Activated T-helper 9 cell treated with anti-CD3 and anti-CD28 coated beads, Interleukin-2, amount 50 U/mL, for 16 hours (primary cell): ENCODE measurements around the gene SLC18B1.
A peak's percentile ranks its signal among the peaks of the same experiment; 100 is the strongest.
"Not testable (repeated sequence)": the region's sequence is repeated elsewhere in the genome, so short reads cannot be mapped to it uniquely, and the experiment has no call there.

Experiments
- DNase-seq: peaks from one replicate; pipeline ENCODE4 v3.0.0-alpha.2; 2020; ENCODE audit warnings: low read depth

SLC18B1 gene

DNA sequence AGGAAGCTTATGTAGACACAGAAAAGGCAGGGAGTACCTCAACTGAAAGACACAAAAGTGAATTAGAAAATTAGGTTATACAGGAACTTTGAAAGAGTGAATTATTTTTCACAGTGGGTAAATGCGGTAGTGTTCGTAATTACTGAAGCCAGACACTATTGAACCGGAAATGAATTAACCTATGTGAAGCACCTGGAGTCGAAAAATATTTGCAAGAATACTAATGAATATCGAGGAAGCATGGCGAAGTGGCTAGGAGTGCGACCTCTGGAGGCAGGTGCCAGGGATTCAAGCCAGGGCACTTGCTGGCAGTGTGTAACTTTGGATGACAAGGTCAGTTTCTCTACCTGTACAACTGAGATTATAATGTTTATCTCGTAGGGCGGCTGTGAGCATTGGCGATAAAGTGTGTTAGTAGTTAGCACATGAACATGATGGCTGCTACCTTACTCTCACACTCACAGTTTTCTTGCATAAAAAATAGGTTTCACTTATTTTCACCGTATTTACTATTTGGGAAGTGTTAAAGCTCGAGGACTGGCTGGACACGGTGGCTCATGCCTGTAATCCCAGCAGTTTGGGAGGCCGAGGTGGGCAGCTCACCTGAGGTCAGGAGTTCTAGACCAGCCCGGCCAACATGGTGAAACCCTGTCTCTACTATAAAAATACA, 567 bp upstream of the SLC18B1 start:
- peak; percentile 58 for DNase-seq

DNA sequence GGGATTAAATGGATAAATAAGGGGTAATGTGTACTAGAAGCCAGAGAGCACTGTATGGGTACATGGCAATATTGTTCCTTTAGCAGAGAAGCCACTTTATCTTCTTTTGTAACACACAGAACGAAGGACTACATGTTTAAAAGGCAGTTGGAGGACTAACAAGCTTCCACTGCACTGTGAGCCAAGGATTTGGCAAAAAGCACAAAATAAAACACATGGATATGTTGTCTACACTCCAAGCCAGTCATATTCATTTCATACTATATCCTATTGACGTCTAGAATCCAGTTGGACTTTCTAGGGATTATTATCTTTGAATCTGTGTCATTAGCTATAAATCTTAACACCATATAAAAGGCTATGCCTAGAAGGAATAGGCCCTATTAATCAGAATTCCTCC, 3.0 kb downstream of the SLC18B1 start:
- no peak for DNase-seq

DNA sequence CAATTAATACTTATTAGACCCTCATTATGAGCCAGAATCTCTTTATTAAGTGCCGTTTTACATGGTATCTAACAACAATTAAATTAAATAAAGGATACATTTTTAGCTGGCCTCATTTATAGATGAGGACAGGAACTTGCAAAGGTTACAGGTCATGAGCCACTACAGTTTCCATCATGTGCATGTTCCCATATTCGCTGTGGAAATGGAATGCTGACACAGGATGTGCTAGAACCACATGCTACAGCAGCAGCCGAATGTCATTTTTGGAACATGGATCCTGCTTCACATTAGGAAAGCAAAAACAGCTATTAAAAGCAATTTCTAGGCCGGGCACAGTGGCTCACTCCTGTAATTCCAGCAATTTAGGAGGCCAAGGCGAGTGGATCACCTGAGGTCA, 5.9 kb downstream of the SLC18B1 start:
- no peak for DNase-seq

DNA sequence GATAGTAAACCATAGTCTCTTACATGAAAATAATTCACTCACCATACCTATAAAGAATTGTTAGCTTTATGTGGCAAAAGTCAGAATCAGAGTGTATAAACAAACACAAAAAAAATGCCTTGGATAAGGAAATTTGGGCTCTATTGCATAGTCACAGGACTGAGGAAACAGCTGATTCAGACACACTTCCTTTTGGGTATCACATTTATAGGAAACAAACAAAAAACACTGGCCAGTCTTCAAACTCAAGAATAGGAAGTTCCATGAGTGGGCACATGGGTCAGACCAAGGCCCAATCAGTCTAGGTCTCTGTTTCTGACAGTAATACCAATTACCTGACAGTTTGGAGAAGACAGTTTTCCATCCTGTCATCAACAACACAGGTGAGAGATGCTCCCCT, 8.0 kb downstream of the SLC18B1 start:
- no peak for DNase-seq

DNA sequence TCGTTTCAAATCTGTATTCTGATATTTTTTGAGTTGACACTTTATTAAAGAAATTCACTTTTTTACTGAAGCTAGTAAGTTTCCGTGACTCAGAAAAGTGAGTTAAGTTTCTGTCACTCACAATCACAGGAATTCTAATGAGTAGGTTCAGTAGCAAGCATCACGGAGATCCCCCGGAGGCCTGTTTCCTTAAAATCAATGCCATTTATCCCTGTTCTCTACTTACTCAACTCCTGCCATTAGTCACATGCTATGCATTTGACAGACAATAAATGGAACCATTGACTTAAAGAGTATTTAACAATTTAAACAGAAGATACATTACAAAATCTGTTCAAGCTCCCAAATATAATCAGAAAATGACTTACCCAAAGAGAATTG, 9.1 kb downstream of the SLC18B1 start:
- no peak for DNase-seq

DNA sequence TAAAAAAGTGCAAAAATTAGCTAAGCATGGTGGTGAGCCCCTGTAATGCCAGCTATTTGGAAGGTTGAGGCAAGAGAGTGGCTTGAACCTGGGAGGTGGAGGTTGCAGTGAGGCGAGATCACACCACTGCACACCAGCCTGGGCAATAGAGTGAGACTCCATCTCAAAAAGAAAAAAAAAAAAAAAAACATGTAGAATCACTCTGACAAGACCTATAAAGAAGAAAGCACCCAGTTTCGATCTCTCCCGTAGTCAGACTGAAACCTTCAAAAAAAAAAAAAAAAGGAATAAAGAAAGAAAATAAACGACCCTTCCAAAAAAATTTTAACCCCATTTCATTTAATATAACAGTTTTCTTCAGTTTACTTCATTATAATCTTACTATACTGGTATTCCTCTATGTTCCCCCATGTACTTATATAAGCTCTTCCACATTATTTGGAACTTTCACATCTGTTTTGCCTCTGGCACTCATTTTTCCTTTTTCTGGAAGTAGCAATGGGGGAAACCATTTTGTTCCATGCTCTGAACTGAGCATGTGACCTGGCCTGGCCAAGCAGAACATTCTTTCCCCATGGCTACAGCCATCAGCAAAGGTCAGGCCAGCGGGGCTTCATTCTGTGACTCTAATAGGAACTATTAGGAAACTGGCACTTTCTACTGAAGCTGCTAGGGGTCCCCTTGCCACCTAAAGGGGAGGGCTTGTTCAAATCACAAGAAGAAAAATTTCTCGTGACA, 9.6 kb downstream of the SLC18B1 start:
- DNase-seq: no peak

DNA sequence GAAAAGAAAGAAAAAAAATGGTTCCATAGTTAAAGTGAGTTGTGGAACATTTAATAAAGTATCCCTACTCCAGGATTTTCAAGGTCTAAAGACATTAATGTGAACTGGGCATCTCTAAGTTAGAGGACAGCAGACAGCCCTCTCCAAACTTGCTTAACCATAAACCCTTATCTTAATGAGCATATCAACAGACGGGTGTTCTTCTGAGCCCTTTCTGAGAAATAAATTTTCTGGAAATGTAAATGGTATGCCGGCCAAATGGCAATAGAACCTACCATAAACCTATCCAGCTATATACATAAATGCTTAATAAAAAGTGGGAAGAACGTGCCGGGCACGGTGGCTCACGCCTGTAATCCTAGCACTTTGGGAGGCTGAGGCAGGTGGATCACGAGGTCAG, 12.5 kb downstream of the SLC18B1 start:
- no peak for DNase-seq

DNA sequence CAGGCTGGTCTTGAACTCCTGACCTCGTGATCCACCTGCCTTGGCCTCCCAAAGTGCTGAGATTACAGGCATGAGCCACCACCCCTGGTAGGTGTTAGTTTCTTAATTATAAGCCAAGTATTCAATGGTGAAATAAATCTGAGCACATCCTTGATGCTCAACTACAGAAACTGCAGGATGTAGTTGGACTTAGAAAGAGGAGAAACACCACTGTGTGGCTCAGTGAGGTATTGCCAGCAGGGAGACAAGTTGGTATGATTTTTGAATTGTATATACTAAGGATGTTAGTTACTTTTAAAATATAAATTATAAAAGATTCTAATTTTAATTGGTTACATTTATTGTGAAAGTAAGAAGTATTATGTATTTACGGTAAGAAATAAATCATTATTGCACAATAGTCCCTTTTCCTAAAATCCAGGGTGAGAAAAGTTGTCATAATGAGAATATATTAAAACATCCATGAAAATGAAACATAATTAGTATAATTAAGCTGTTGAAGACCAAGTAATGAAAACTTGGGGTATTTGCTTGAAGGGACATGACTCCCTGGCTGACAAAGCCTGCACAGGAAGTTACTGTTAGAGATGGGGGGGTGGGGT, 17.6 kb downstream of the SLC18B1 start:
- no peak for DNase-seq

DNA sequence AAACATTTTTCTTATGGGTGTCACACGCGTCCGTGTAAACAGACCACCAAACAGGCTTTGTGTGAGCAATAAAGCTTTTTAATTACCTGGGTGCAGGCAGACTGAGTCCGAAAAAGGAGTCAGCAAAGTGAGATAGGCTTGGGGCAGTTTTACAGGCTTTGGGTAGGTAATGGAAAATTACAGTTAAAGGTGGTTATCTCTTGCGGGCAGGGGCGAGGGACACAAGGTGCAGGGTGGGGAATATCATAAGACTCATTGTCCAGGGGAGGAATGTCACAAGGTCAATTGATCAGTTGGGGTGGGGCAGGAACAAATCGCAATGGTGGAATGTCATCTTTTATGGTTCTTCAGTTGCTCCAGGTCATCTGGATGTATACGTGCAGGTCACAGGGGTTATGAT, 20.6 kb downstream of the SLC18B1 start:
- not testable (repeated sequence) for DNase-seq

DNA sequence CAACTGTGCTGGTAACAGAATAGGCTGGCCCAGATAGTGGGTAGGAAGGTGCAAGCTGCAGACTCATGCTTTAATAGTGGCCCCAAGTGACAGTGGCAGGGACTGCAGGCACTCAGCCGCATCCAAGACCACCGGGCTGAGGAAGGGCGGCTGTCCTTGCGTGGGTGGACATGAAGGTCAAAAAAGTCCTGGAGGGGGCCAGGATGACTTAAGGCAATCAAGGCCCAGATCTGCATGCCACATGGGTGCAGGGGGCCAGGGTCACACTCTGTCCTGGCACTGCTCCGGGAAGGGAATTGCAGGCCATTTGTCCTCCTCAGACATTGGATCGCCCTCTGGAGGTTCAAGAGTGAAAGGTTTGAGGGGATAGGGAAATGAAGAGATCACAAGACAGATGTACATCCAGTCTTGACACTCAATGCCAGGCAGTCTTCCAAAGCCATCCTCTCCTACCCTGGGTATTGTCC, 30.4 kb downstream of the SLC18B1 start:
- DNase-seq: no peak

DNA sequence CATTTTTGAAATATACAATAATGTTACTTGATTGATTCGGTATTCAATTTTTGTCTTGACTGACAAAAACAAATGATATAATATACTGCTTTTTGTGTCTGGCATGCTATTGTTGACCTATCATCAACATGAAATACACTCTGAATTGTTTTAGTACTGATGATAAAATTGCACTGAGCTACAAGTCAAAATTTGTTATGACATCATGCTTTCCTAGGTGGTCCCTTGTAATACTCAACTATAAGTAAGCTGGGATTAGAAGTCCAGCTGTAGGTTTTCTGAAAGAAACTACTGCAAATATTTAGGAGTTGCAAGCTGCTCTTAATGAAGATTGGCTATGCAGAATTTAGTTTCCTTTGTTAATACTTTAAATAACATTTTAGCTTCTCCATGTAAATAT, 32.9 kb downstream of the SLC18B1 start:
- no peak for DNase-seq

DNA sequence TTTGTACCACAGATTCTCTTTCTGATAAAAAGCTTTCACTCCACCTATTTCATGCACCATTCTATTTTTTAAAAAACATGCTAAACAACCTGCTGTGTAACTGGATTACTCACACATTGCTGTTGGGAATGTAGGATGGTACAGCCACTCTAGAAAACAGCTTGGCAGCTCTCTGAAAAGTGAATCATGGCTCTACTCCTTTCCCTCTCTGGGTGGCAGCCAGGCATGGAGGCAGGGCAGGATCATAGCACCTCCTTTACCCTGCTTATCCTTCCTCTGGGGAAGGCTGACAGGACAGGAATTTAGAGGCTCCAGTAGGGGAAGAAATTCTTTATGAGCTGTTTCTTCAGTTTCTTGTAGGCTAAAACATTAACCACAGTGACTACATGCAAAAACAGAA, 34.1 kb downstream of the SLC18B1 start:
- no peak for DNase-seq

DNA sequence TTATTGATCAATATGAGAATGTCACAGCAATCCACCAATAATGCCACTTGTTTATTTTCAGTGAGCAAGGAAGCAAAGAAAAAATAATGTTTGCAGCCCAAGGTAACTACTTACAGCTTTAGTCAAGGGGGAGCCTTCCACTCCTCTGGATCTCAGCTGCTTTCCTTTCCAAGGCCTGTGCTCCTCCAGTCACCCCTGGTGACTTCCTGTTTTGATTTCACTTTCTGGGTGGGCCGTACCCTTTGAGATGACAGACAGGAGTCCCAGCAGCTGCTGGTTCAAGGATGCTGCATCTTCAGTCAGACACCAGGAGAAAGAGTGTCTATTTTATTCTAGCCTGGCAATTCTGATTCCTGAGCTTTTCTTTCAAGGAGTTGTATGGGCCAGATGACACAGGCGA, 35.2 kb downstream of the SLC18B1 start:
- no peak for DNase-seq

DNA sequence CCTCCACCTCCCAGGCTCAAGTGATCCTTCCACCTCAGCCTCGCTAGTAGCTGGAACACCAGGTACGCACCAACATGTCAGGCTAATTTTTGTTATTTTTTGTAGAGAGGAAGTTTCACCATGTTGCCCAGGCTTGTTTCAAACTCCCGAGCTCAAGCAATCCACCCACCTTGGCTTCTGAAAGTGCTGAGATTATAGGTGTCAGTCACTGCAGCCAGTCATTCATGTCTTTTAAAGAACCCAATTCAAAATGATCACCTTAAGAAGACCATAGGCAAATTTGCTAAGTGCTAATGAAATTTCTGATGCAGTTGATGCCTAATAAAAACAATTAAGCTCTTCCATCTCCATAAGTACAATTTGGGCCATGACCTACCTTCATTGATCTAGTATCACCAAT, 38.2 kb downstream of the SLC18B1 start:
- no peak for DNase-seq

DNA sequence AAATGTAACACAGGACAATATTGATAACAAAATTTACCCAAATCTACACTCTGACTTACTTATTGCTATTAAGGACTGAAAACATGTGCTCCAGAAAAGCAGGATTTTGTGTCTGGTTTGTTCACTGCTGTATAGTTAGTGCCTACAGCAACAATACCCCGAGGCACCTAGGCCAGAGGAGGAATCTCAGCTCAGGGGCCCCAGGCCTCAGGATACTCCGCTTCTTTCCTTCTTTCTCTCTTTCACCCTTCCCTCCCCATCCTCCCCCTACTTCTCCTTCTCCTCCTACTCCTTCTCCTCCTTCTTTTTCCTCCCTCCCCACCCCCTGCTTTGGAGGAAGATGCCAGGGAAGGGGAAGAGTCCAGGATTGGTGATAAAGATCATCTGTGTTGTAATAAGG, 39.7 kb downstream of the SLC18B1 start:
- DNase-seq: no peak

DNA sequence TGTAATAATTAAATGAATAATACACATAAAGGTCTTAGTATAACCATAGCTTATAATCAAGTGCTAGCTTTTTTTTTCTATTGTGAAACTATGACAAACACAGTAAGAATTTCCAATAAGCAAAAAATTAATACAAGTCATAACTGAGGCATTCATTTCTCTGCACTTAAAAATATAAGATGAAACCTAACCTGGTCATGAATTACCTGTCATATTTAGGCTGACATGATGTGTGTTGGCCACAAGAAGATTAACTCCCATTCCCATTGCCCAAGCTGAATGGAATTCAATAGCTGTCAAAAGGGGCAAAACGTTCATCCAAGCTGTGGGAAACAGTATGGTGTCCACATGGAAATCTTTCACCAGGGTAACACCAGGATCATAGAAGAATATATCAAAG, 46.2 kb downstream of the SLC18B1 start:
- DNase-seq: no peak

DNA sequence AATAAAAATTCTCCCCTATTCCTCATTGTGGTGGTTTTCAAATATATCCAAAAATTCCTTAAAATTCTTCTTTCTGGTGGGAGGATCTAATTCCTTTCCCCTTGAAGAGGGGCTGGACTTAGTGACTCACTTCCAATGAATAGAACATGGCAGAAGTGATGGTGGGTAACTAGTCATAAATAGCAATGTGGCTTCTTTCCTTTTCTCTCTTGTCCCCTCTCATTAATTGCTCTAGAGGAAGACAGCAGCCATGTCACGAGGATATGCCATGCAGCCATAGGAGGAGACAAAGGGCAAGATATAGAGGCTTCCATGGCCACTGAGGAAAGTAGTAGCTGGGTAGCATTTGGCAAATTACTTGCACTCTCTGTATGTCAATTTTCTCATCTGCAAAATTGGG, 46.6 kb downstream of the SLC18B1 start:
- no peak for DNase-seq

DNA sequence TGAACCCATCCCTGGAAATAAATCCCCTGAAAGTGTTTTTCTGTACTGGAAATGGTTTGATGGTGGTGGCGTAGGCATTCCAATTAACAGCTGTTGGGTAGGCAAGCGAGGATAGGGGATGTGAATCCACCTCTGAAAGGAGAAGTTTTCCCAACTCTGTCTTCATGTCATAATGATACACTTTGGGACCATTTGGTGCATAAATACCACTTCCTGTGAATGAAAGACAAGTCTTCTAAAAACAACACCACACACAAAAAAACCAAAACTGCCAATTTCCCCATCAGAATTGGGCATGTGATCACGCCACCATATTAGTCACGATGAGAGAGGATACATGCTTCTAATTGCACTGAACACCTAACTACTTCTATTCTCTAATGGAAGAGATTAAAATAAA, 47.1 kb downstream of the SLC18B1 start:
- no peak for DNase-seq

DNA sequence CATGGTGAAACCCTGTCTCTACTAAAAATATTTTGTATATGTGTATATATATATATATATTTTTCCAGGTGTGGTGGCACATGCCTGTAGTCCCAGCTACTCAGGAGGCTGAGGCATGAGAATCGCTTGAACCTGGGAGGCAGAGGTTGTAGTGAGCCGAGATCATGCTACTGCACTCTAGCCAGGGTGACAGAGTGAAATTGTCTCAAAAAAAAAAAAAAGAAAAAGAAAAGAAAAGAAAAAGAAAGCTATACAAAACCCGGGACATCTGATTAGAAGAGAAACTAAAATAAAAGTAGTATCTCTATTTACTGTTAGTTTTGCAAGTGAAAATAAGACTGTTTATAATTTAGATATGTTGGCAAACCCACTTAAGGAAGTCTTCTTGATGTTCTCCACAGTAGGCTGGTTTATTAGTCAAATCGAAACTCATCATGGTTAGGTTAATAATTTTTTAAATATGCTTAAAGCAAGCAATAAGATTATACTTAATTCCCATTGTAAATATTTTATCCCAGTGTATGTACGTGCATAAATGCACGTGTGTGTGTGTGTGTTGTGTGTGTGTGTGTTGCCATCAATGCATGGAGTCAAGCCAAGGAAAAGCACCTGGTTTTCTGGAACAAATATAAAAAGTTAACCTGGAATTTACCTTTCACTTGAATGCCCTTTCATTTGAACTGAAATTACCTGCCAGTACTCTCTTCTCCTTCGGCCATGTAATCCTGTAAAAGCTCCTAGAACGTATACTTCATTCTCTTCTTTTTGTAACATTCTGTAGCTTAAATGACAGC, 47.8 kb downstream of the SLC18B1 start:
- no peak for DNase-seq

DNA sequence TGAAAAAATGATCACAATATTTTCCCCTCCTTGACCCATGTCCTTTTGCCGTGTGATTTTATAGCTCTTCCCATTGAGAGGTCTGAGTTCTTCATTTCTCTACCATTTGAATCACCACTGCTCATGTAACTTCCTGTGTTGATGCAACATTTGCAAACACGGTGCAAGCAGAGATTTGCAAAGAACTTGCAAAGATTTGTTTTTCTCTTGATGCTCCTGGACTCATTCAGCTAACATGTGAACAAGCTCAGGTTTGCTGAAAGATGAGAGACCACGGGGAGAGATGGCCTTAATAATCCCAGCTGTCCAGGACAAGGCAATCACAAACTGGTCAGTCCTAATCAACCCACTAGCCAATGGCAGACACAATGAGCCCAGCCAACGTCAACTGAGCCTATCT, 49.3 kb downstream of the SLC18B1 start:
- DNase-seq: no peak

DNA sequence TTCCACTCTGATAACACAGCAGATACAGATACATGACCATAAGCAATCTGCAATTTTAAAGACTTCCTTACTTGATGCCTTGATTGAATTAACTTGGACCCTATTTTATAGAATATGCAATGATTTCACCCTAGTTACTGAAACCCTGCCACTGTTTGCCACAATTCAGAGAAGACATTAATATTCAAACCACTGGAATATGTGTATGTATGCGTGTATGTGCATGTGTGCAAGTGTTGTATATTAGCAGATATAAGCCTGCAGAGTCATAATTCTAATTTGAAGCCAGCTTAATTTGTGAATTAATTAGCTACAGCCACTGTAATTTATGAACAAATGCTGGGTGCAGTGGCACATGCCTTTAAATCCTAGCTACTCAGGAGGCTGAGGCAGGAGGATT, 50.0 kb downstream of the SLC18B1 start:
- DNase-seq: no peak

DNA sequence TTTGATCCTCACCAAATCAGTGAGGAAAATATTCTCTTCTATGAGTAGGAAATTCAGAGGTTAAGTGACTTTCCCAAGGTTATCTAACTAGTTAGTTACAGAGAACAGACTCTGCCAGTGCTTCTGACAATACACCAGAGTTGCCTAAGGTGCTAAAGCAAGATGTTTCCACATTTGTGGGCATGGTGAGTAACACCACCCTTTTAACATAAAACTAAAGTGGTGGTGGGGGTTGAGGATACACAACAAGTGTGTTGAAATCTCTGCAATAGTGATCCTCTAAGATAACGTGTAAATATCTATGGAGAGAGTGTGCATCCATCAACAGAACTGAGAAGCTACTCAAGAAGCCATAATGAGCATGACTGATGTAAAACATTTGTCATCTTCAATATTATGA, 52.4 kb downstream of the SLC18B1 start:
- DNase-seq: no peak

DNA sequence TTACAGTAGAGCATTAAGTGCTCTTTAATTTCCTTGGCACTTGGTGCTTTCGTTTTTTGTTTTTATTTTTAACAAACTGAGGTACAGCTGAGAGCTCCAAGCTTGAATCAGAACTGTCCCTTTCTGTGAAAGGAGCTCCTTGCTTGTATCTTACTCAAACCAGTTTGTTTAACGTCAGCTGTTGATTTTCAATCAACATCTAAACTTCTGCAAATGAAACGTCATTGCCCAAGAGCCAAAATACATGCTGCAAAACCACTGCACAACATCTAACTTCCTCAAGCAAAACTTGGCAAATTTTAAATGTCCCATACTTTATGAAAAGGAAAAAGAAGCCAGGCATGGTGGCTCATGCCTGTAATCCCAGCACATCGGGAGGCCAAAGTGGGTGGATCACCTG, 55.9 kb downstream of the SLC18B1 start:
- no peak for DNase-seq
